GM18870 (cell line): ENCODE measurements around the gene ST3GAL5.

Source experiments
- ATAC-seq: cut with Tn5 transposase; IDR thresholded peaks from one replicate; pipeline ENCODE4 v1.9.1; 2021; ENCODE audit warnings: moderate library complexity; ENCODE audit not compliant: unreplicated experiment

The ST3GAL5 gene

DNA sequence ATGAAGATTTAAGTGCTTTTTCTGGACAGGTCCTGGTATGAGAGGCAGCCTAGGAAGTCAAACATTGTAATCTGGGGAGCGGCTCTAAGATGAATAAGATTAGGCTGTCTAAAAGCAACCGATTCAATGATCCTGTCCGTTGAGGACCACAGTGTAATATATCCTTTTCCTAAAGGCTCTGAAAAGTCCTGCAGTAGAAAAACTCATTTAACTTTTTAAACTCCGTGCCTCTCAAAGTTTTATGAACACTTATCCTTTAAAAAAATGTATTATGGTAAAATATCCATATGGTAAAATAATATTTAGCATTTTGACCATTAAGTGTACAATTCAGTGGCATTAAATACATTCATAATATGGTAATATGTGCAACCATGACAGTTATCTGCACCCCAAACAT, 95.2 kb downstream of the ST3GAL5 start:
- ATAC-seq: no peak

- ATAC-seq: no peak
These were observed 95.9 kb downstream of the ST3GAL5 start for GRCh38 chr2:85792783-85793441.

GRCh38 chr2:85791704-85792565, 96.9 kb downstream of the ST3GAL5 start:
- no peak for ATAC-seq

DNA sequence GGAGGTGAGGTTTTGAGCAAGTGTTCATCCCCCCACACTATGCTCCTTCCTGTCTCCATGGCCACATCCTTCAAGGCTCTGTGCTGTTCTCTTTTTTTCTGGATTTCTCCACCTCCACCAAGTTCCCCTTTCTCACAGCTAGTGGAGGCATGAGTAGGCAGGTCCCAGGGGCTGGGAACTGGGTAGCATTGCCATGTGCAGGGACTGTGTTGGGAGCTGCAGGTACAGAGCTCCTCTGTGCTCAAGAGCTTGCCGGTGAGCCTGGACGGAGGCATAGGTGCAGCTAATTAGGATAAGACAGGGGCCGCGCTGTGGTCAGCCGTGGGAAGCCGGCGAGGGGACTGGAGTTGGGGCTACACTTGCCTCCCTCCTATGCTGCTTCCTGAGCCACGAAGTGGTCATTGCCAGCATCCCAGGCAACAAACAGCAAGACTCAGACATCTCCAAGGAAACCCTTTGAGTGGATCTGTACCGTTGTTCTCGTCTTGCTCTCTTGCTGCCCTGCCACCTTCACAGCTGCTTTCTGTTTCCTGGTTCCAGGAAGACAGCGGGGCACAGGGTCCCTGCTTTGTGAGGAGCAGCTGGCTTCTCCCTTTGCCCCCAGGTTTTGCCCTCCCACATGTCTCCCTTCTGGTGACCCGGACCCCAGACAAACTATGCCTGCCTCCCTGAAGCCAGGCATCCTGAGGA, 98.1 kb downstream of the ST3GAL5 start:
- no peak for ATAC-seq

- no peak for ATAC-seq
These were observed 98.8 kb downstream of the ST3GAL5 start for GRCh38 chr2:85790032-85790431.

DNA sequence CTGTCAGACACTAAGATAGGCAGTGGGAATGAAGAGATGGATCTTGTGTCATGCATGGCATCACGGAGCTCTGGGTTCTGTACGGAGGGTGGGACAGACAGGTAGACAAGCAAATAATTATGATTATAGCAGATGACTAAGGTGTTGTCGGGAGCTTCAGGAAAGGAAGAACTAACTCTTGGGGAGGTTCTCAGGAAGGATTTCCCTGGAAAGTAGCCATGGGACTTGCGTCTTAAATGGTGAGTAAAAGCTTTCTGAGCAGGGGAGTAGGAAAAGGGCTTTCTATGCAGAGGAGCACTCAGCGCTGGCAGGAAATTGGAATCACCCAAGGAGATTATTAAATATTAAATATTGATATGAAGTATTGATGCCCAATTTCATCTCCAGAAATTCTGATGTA, 99.5 kb downstream of the ST3GAL5 start:
- ATAC-seq: no peak

GRCh38 chr2:85788603-85789002, 100.2 kb downstream of the ST3GAL5 start:
- no peak for ATAC-seq

DNA sequence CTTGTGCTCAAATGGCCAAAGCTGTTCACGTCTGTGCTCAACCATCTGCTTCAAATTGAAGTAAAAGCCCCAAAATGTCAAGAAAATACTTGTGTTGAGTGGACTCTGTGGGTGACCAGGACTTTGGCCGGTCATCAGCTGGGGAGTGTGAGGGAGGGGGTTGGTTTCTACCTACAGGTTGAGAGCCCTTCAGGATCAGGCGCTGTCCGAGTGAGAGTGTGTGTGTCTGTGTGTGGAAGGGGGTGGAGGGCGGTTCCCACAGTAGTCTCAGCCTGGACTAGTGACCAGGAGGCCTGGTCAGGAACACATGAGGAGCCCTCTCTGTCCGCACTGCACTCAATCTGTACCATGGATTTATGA, 100.8 kb downstream of the ST3GAL5 start:
- ATAC-seq: no peak

DNA sequence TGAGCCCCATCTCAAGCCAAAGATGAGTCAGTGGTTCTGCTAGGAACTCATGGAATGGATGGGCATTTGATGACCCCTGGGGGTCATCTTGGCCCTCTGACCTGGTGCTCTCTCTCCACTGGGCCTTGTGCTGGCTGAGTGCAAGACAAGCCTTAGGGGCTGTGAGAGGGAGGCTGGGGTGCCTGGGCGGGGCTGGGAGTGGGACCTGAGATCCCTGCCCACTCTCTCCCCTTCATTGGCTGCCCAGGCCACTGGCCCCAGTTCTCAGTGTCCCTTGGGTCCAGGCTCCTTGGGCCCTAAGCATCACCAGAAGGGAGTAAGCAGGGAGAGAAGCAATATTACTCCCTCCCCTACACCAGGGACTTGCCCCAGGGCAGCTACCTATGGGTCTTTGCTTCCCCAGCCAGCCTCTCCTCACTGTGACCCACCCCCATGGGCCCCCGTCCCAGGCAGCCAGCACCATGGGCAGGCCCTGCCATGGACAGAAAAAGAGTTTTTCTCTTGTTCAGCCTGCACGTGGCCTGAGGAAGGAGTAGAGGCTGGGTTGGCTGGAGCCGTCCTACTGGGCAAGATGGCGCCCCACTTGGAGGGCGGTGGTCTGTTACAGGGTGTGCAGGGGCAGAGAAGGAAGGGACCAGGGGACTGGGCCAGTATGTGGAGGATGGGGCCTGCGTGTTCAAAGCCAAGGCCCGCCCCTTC, 101.4 kb downstream of the ST3GAL5 start:
- no peak for ATAC-seq
